Peyer's patch (tissue), 4 donors: ENCODE measurements around the gene ARFIP2.

Experiments used
- POLR2A ChIP-seq, 2 donors: fragments of 450-650 bp; IDR thresholded peaks; one replicate each; pipeline ENCODE4 v1.5.1; 2017; ENCODE audit warnings: antibody characterized with exemption in 2 of 2, mild to moderate bottlenecking in 2 of 2, moderate library complexity in 2 of 2
- TF ChIP-seq, protein P1 (sequence below), 6 experiments: fragments of 450-650 bp in 4 of 6; fragments of 200-600 bp in 2 of 6; sonication (generic) in 1 of 6; IDR thresholded peaks; one replicate each; pipeline ENCODE4 v1.5.1; 2017 to 2019; ENCODE audit warnings: antibody characterized with exemption in 6 of 6, mild to moderate bottlenecking in 3 of 6, moderate library complexity in 1 of 6

GRCh38 chr11:6459099-6459450, 22.1 kb downstream of the ARFIP2 start:
- TF ChIP-seq, protein P1, sequence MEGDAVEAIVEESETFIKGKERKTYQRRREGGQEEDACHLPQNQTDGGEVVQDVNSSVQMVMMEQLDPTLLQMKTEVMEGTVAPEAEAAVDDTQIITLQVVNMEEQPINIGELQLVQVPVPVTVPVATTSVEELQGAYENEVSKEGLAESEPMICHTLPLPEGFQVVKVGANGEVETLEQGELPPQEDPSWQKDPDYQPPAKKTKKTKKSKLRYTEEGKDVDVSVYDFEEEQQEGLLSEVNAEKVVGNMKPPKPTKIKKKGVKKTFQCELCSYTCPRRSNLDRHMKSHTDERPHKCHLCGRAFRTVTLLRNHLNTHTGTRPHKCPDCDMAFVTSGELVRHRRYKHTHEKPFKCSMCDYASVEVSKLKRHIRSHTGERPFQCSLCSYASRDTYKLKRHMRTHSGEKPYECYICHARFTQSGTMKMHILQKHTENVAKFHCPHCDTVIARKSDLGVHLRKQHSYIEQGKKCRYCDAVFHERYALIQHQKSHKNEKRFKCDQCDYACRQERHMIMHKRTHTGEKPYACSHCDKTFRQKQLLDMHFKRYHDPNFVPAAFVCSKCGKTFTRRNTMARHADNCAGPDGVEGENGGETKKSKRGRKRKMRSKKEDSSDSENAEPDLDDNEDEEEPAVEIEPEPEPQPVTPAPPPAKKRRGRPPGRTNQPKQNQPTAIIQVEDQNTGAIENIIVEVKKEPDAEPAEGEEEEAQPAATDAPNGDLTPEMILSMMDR (IDR thresholded peaks at IDR 0.05) = no peak
- TF ChIP-seq POLR2A (IDR thresholded peaks at IDR 0.05) = no peak
